Ascending aorta (tissue), 2 donors: ENCODE measurements around the gene N4BP2L2. TPM values are rescaled to one million over a fixed set of nuclear protein-coding genes. Genes with fewer than 3 reads are reported as not detected.
A peak's percentile ranks its signal among the peaks of the same experiment; 100 is the strongest.

Experiments
- DNase-seq, 2 donors: peaks; one replicate each; pipeline ENCODE4 v3.0.0-alpha.2; 2019; ENCODE audit warnings: low spot score in 2 of 2
- H3K27ac ChIP-seq, 2 donors: fragments of 200-600 bp; sonication (generic); one replicate each; pipeline ENCODE4 v1.5.1; 2016 to 2017; ENCODE audit warnings: mild to moderate bottlenecking in 1 of 2
- H3K27me3 ChIP-seq: fragments of 200-600 bp; sonication (generic); one replicate; pipeline ENCODE4 v1.5.1; 2017
- H3K36me3 ChIP-seq, 2 donors: fragments of 200-600 bp; sonication (generic); one replicate each; pipeline ENCODE4 v1.5.1; 2016
- H3K4me1 ChIP-seq, 2 donors: fragments of 200-600 bp; sonication (generic); one replicate each; pipeline ENCODE4 v1.5.1; 2016 to 2017; ENCODE audit warnings: mild to moderate bottlenecking in 1 of 2
- H3K4me3 ChIP-seq, 2 donors: fragments of 200-600 bp; sonication (generic); one replicate each; pipeline ENCODE4 v1.5.1; 2016 to 2017; ENCODE audit warnings: mild to moderate bottlenecking in 1 of 2
- H3K9me3 ChIP-seq, 2 donors: fragments of 200-600 bp; sonication (generic); one replicate each; pipeline ENCODE4 v1.5.1; 2016
- CTCF ChIP-seq, 3 experiments: fragments of 200-600 bp in 2 of 3; fragments of 450-650 bp in 1 of 3; sonication (generic) in 2 of 3; IDR thresholded peaks; one replicate each; pipeline ENCODE4 v1.5.1; 2016 to 2019; ENCODE audit warnings: antibody characterized with exemption in 3 of 3, mild to moderate bottlenecking in 1 of 3, moderate library complexity in 1 of 3
- intact Hi-C: fragments of 100-400 bp; cut with DNase I; formaldehyde crosslinking; loops from one replicate; pipeline ENCODE4 v1.15.1; 2023
- total RNA-seq: library from RNA; depleted of rRNA; stranded (reverse); fragments of >200 nt; gene quantifications from one replicate; pipeline ENCODE4 v1.1.0, GENCODE V29; 2016

Gene N4BP2L2
- total RNA-seq, 1 donor from 2014 or later: 137 TPM

GRCh38 chr13:32426191-32426989 lies 112.2 kb downstream of the N4BP2L2 start:
- Histone ChIP-seq H3K27ac (peak overlapping the region; percentile 90 to 99), H3K9me3 (no peaks in the 10 kb centered on the region), H3K4me1 (peaks cover 0 to 18% of the 10 kb centered on the region in 2 donors), H3K27me3 (no peaks in the 10 kb centered on the region), H3K36me3 (no peaks in the 10 kb centered on the region), H3K4me3 (peak overlapping the region; percentile 86 to 99)
- TF ChIP-seq CTCF (IDR thresholded peaks at IDR 0.05): no peak
- no peak for DNase-seq
- intact Hi-C loops: loop anchor here (5.0 kb wide), 2 partner anchors 104 to 161 kb away; partner anchors contain the start of gene PDS5B

GRCh38 chr13:32425158-32425557 lies 113.4 kb downstream of the N4BP2L2 start:
- no peaks in the 10 kb centered on the region for H3K9me3 ChIP-seq
- peaks cover 0 to 18% of the 10 kb centered on the region in 2 donors for H3K4me1 ChIP-seq
- DNase-seq: no peak
- no peaks in the 10 kb centered on the region for H3K27me3 ChIP-seq
- H3K36me3 ChIP-seq: peaks cover 0 to 6% of the 10 kb centered on the region in 2 donors
- H3K4me3 ChIP-seq: no peak overlapping the region
- TF ChIP-seq CTCF (IDR thresholded peaks at IDR 0.05): no peak
- peak overlapping the region in 1 of 2 donors; percentile 6 for H3K27ac ChIP-seq
- intact Hi-C loops: loop anchor here (5.0 kb wide), 2 partner anchors 103 to 162 kb away; partner anchors contain the start of gene PDS5B

- peaks cover 0 to 14% of the 10 kb centered on the region in 2 donors for H3K4me1 ChIP-seq
- H3K27me3 ChIP-seq: no peaks in the 10 kb centered on the region
- peaks cover 0 to 10% of the 10 kb centered on the region in 2 donors for H3K36me3 ChIP-seq
- no peaks in the 10 kb centered on the region for H3K9me3 ChIP-seq
- intact Hi-C loops: no loop called here
- H3K4me3 ChIP-seq: no peak overlapping the region
- DNase-seq: no peak
- TF ChIP-seq CTCF (IDR thresholded peaks at IDR 0.05): no peak
- H3K27ac ChIP-seq: no peak overlapping the region
These were observed 115.0 kb downstream of the N4BP2L2 start for GRCh38 chr13:32423592-32423991.

- no peak for TF ChIP-seq CTCF (IDR thresholded peaks at IDR 0.05)
- Histone ChIP-seq H3K4me3 (no peak overlapping the region), H3K4me1 (no peaks in the 10 kb centered on the region), H3K9me3 (no peaks in the 10 kb centered on the region), H3K27ac (no peak overlapping the region), H3K27me3 (no peaks in the 10 kb centered on the region), H3K36me3 (peaks cover 4 to 10% of the 10 kb centered on the region in 2 donors)
- DNase-seq: no peak
- intact Hi-C loops: no loop called here
These were observed 118.7 kb downstream of the N4BP2L2 start for GRCh38 chr13:32419862-32420261.

- Histone ChIP-seq H3K27me3 (no peaks in the 10 kb centered on the region), H3K4me1 (no peaks in the 10 kb centered on the region), H3K4me3 (no peak overlapping the region), H3K27ac (no peak overlapping the region), H3K9me3 (no peaks in the 10 kb centered on the region), H3K36me3 (peaks cover 4 to 10% of the 10 kb centered on the region in 2 donors)
- no peak for DNase-seq
- no peak for TF ChIP-seq CTCF (IDR thresholded peaks at IDR 0.05)
- intact Hi-C loops: no loop called here
These were observed 120.6 kb downstream of the N4BP2L2 start for GRCh38 chr13:32417995-32418394.
